ENCODE measurements around the gene SST.

DNA sequence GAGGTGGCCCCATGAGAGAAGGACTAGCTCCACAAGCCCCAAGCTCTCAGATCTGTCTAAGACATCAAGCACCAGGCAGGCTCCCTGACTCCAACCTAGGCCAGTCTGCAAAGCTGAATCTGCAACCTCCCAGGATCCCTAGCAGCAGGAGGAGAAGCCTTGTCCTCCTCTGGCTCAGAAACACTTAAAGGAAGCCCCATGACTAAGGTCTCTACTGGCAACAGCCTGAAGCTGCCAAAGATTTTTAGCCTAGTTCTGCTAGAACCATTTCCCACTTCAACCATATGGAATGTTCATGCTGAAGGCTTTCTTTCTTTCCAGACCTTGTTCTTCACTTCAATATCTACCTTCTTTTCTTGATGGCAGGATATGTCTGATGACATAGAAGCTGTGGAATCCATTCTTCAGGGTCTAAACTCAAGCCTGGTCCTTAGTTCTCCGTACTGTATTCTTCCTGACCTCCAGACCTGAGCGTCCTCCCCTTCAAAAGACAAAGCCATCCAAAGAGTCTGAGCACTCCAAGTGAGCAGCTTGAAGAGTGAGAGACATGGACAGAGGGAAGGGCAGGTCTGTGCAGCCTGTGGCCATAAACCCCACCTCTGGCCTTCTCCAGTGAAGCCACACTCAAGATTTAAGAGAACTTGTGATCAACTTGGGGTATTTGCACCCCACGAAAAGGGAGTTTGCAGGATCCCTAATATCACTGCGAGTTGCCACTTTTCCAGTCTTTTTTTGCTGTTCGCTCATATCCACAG lies 23.1 kb downstream of the SST start:
- TF ChIP-seq SP1 (IDR thresholded peaks at IDR 0.05), result no peak
- TF ChIP-seq HDGF (IDR thresholded peaks at IDR 0.05; ENCODE audit: borderline replicate concordance), result no peak
- no peak for TF ChIP-seq TARDBP (IDR thresholded peaks at IDR 0.05)
- no peak for TF ChIP-seq FOXK2 (IDR thresholded peaks at IDR 0.05)

Measured in HEK293T (cell line).